ENCODE results near the gene VSX1. TPM values are rescaled to one million over a fixed set of nuclear protein-coding genes. Genes with fewer than 3 reads are reported as not detected.

VSX1 gene
- total and polyA plus RNA-seq, 7 experiments from 2014 or later, result not detected

DNA sequence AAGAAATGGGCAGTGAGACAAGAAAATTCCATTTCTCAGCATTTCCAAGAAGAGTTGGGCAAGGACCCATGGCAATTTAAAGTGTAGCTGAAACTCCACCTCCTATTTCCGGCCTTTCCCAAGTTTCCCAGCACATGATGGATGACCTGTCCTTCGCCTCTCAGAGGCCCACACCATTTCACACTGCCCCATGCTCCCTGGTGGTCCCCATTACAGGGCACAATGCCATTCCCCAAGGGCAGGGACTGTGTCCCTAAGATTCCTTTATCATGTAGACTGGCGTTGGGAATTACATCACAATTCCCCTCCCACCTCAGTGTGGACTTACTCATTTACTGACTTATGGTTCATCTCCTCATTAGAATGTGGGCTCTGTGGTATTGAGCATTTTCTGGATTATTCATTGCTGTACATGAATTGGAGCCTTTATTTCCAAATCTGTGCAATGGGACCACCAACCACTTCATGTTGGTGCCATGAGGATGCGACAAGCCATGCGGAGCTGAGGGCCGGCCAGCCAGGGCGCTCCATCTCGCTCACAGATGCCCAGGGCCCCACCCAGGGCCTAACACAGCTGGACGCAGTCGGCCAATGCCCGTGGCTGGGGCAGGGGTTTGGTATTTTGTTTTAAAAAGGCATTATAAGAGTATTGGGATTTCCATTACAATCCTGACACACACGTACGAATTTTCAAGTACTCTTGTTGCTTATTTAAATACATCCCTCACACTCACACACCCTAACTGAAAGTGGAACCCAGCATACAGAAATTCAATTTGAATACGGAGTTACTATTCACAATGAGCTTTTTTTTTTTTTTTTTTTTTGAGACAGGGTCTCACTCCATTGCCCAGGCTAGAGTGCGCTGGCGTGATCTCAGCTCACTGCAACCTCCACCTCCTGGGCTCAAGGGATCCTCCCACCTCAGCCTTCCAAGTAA is 29.4 kb downstream of the VSX1 start:
- ChIA-PET CTCF (interaction anchor here (1.0 to 1.7 kb wide), 2 partner anchors 12 kb away, joined by 3 to 6 read pairs; no protein-coding TSS in a partner anchor), POLR2A (interaction anchor here (0.7 to 7.3 kb wide), 3 partner anchors 11 to 626 kb away, joined by 3 to 95 read pairs (median 4); partner anchors contain the start of gene APMAP)
- peaks cover 41 to 87% (median 67%) of the 10 kb centered on the region in 7 donors for H3K4me1 Mint-ChIP-seq
- DNase-seq, result no peak
- Histone ChIP-seq H3K4me1 (ENCODE audit: control insufficient read depth in 2 of 2, insufficient read depth in 2 of 2, low read length in 2 of 2) (peaks cover 26 to 34% of the 10 kb centered on the region in 2 donors), H3K36me3 (ENCODE audit: control insufficient read depth in 2 of 3, insufficient read depth in 3 of 3, low read length in 3 of 3) (peaks cover 0 to 18% (median 3%) of the 10 kb centered on the region in 3 experiments), H3K27me3 (ENCODE audit: control insufficient read depth in 2 of 2, insufficient read depth in 2 of 2, low read length in 2 of 2) (no peaks in the 10 kb centered on the region), H3K4me3 (ENCODE audit: low read length) (no peak overlapping the region), H3K27ac (ENCODE audit: low read depth, low read length) (no peak overlapping the region), H3K9me3 (ENCODE audit: control insufficient read depth in 2 of 3, low read length in 3 of 3) (no peaks in the 10 kb centered on the region)
- intact Hi-C loops (cut with micrococcal nuclease), result loop anchor here (10.0 kb wide), 1 partner anchor 1028 kb away; no protein-coding TSS in a partner anchor
- peak overlapping the region in 1 of 10 donors; percentile 81 for H3K4me3 Mint-ChIP-seq
- H3K9me3 Mint-ChIP-seq, result no peaks in the 10 kb centered on the region
- peaks cover 0 to 19% (median 0%) of the 10 kb centered on the region in 5 donors for H3K36me3 Mint-ChIP-seq
- peaks cover 0 to 6% (median 0%) of the 10 kb centered on the region in 5 donors for H3K27me3 Mint-ChIP-seq
- H3K27ac Mint-ChIP-seq, result peak overlapping the region in 6 of 9 donors; percentile 16 to 88 (median 70)
- no peak for ATAC-seq

DNA sequence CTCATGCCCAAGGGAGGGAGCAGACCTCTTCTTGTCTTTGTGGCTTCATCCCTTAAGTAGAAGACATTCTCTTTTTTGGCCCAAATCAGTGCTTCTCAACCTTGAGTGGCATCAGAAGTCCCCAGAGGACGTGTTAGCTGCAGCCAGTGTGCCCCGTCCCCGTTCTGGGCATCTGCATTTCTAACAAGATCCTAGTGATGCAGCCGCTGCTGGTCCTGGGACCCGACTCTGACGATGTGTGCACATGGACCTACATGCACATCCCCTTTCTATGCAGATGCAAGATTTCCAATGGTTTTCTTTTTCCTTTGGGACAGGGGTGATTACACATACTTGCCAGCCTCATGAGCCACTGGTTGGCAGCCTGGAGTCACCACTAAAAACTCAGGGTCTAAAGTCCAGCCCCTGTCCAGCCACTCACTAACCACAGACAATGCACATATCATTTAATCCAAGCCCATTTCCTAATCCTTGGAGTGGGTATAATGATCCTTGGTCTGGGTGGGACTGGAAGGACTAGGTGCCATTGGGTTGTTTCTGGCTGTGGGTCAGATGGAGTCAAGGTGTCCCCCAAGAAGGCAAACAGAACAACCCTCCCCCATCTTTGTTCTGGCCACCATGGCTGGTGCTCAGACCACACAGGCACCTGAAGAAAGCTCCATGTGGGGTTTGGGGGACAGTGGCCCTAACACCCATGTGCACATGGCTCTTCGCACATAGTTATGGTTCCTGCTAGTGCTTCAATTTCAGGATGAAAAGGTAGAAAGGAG is 30.4 kb downstream of the VSX1 start:
- Mint-ChIP-seq H3K36me3 (peaks cover 0 to 27% (median 0%) of the 10 kb centered on the region in 5 donors), H3K4me3 (peak overlapping the region in 1 of 10 donors; percentile 2), H3K27me3 (peaks cover 0 to 6% (median 0%) of the 10 kb centered on the region in 5 donors), H3K4me1 (peaks cover 41 to 83% (median 67%) of the 10 kb centered on the region in 7 donors), H3K27ac (peak overlapping the region in 6 of 9 donors; percentile 7 to 83 (median 42)), H3K9me3 (no peaks in the 10 kb centered on the region)
- intact Hi-C loops (cut with micrococcal nuclease), result loop anchor here (10.0 kb wide), 1 partner anchor 1027 kb away; no protein-coding TSS in a partner anchor
- CTCF ChIA-PET, result interaction anchor here (1.0 kb wide), 1 partner anchor 13 kb away, joined by 3 read pairs; no protein-coding TSS in a partner anchor
- POLR2A ChIA-PET, result no interaction called here
- Histone ChIP-seq H3K27me3 (ENCODE audit: control insufficient read depth in 2 of 2, insufficient read depth in 2 of 2, low read length in 2 of 2) (no peaks in the 10 kb centered on the region), H3K4me1 (ENCODE audit: control insufficient read depth in 2 of 2, insufficient read depth in 2 of 2, low read length in 2 of 2) (peaks cover 24 to 34% of the 10 kb centered on the region in 2 donors), H3K36me3 (ENCODE audit: control insufficient read depth in 2 of 3, insufficient read depth in 3 of 3, low read length in 3 of 3) (peaks cover 0 to 28% (median 3%) of the 10 kb centered on the region in 3 experiments), H3K9me3 (ENCODE audit: control insufficient read depth in 2 of 3, low read length in 3 of 3) (no peaks in the 10 kb centered on the region), H3K4me3 (ENCODE audit: low read length) (no peak overlapping the region), H3K27ac (ENCODE audit: low read depth, low read length) (no peak overlapping the region)
- ATAC-seq, result no peak
- no peak for DNase-seq

DNA sequence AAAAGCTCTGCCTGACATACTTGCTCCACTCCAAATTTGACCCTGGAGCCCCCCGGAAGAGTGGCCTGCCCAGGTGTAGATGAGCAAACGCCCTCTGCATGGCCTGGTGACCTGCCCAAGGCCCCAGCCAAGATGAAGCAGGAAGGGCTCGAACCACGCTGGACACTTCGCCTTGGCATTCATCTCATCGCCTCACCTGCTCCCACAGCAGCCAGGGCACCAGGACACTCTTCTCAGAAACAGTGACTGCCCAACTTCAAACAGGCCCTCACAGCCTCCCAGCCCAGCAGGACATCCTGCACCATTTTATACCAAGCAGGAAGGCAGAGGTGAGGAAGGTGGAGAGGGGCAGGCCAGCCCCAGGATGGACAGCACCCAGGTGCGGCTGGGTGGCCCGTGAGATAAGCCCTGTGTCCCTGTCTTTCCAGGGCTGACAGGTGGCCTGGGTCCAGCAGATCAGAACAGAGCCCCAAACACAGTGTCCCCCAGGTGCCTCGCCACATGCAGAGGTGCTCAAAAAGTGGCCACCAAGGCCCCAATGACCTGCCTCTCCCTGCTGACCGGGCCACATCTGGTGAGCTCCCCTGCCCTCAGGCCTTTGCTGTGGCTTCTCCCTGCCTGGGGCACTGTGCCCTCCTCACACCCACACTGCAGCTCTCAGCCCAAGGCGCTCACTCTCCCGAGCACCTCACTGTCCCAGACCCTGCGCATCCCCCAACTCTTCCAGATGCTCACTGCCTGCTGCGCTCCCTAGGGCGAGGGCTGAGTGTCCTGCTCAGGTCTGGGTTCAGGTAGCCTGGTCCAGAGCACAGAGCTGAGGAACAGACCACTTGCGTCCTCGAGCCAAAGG is 31.2 kb downstream of the VSX1 start:
- POLR2A ChIA-PET, result interaction anchor here (0.6 kb wide), 1 partner anchor 46 kb away, joined by 4 read pairs; no protein-coding TSS in a partner anchor
- no peak for ATAC-seq

DNA sequence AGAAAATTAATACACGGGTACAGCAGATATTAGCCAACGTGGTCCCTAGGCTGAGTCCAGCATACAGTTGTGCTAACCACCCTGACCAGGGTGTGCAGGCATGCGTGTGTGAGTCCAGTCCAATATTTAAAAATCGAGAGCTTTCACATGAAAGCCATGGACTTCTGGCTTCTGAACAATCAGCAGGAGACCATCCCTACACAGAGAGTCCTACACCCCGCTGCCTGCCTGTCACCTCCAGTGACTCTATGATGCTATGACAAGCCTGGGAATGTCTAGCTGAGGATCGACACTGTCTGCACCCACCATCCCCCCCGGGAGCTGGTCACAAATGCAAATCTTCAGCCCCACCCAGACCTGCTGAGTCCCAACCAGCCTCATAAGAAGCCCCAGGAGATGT is 31.9 kb downstream of the VSX1 start:
- Histone ChIP-seq H3K4me1 (ENCODE audit: control insufficient read depth in 2 of 2, insufficient read depth in 2 of 2, low read length in 2 of 2) (peaks cover 9 to 20% of the 10 kb centered on the region in 2 donors), H3K27me3 (ENCODE audit: control insufficient read depth in 2 of 2, insufficient read depth in 2 of 2, low read length in 2 of 2) (no peaks in the 10 kb centered on the region), H3K9me3 (ENCODE audit: control insufficient read depth in 2 of 3, low read length in 3 of 3) (no peaks in the 10 kb centered on the region), H3K27ac (ENCODE audit: low read depth, low read length) (no peak overlapping the region), H3K36me3 (ENCODE audit: control insufficient read depth in 2 of 3, insufficient read depth in 3 of 3, low read length in 3 of 3) (peaks cover 0 to 34% (median 3%) of the 10 kb centered on the region in 3 experiments), H3K4me3 (ENCODE audit: low read length) (no peak overlapping the region)
- Mint-ChIP-seq H3K27ac (peak overlapping the region in 4 of 9 donors; percentile 60 to 83 (median 62)), H3K9me3 (no peaks in the 10 kb centered on the region), H3K4me1 (peaks cover 29 to 68% (median 52%) of the 10 kb centered on the region in 7 donors), H3K4me3 (no peak overlapping the region), H3K36me3 (peaks cover 0 to 27% (median 0%) of the 10 kb centered on the region in 5 donors), H3K27me3 (peaks cover 0 to 3% (median 0%) of the 10 kb centered on the region in 5 donors)
- DNase-seq, result no peak
- intact Hi-C loops (cut with micrococcal nuclease), result loop anchor here (10.0 kb wide), 1 partner anchor 1025 kb away; no protein-coding TSS in a partner anchor
- ChIA-PET POLR2A (interaction anchor here (0.6 to 1.7 kb wide), 2 partner anchors 8 to 46 kb away, joined by 4 to 7 read pairs; partner anchors contain the start of gene ACSS1), CTCF (interaction anchor here (0.8 to 1.8 kb wide), 2 partner anchors 11 to 15 kb away, joined by 3 to 6 read pairs; no protein-coding TSS in a partner anchor)
- ATAC-seq, result no peak

More for the DNA sequence above, 31.2 kb downstream of the VSX1 start:
- Mint-ChIP-seq H3K36me3 (peaks cover 0 to 27% (median 0%) of the 10 kb centered on the region in 5 donors), H3K27me3 (peaks cover 0 to 6% (median 0%) of the 10 kb centered on the region in 5 donors), H3K4me3 (peak overlapping the region in 1 of 10 donors; percentile 2), H3K27ac (peak overlapping the region in 6 of 9 donors; percentile 32 to 83 (median 64)), H3K9me3 (no peaks in the 10 kb centered on the region), H3K4me1 (peaks cover 34 to 75% (median 58%) of the 10 kb centered on the region in 7 donors)
- intact Hi-C loops (cut with micrococcal nuclease), result loop anchor here (10.0 kb wide), 1 partner anchor 1026 kb away; no protein-coding TSS in a partner anchor
- Histone ChIP-seq H3K36me3 (ENCODE audit: control insufficient read depth in 2 of 3, insufficient read depth in 3 of 3, low read length in 3 of 3) (peaks cover 0 to 34% (median 3%) of the 10 kb centered on the region in 3 experiments), H3K27ac (ENCODE audit: low read depth, low read length) (no peak overlapping the region), H3K4me1 (ENCODE audit: control insufficient read depth in 2 of 2, insufficient read depth in 2 of 2, low read length in 2 of 2) (peaks cover 15 to 27% of the 10 kb centered on the region in 2 donors), H3K9me3 (ENCODE audit: control insufficient read depth in 2 of 3, low read length in 3 of 3) (no peaks in the 10 kb centered on the region), H3K4me3 (ENCODE audit: low read length) (no peak overlapping the region), H3K27me3 (ENCODE audit: control insufficient read depth in 2 of 2, insufficient read depth in 2 of 2, low read length in 2 of 2) (no peaks in the 10 kb centered on the region)
- CTCF ChIA-PET, result interaction anchor here (0.8 kb wide), 1 partner anchor 11 kb away, joined by 3 read pairs; no protein-coding TSS in a partner anchor
- no peak for DNase-seq

DNA sequence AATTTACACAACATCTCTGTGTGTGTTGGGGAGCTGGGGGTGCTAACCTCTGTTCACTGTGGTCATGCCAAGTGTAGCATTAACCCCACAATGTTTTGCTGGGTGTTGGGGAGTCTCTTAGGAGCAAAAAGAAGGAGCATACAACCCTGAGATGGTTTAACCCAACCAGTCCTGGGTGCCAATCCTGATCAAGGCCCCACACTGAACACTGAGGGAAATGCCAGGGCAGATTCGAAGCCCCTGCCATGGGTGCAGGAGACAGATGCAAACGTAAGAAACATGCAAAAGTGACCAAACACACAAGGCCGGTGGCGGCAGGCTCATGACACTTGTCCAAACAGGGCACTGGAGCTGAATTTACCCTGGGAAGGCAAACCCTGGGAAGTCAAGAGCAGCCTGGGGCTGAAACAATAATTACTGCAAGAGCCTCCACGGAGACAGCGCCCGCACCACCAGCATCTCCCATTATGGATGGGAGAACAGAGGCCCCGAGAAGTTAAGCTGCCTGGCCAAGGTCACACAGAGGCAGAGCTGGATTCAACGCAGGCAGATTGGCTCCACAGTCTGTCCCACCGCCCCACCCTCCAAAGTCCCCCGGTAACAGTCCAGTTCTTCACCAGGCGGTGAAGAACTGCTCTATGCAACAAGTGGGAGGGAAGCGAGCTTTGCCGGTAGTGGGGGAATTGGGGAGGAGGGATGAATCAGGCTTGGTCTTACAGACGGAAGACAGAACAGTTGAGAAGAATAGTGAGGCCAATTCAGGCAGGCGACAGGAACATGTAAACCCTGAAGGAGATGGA is 32.5 kb downstream of the VSX1 start:
- no peak overlapping the region for H3K27ac ChIP-seq (ENCODE audit: low read depth, low read length)
- Mint-ChIP-seq H3K9me3 (no peaks in the 10 kb centered on the region), H3K27me3 (no peaks in the 10 kb centered on the region), H3K36me3 (peaks cover 0 to 23% (median 0%) of the 10 kb centered on the region in 5 donors), H3K4me1 (peaks cover 22 to 62% (median 46%) of the 10 kb centered on the region in 7 donors), H3K4me3 (peak overlapping the region in 1 of 10 donors; percentile 34), H3K27ac (peak overlapping the region in 7 of 9 donors; percentile 46 to 83 (median 62))
- no peaks in the 10 kb centered on the region for H3K27me3 ChIP-seq (ENCODE audit: control insufficient read depth in 2 of 2, insufficient read depth in 2 of 2, low read length in 2 of 2)
- no peak for DNase-seq
- ChIA-PET POLR2A (interaction anchor here (1.7 kb wide), 1 partner anchor 9 kb away, joined by 7 read pairs; the partner anchor contains the start of gene ACSS1), CTCF (interaction anchor here (0.8 to 1.8 kb wide), 2 partner anchors 12 to 15 kb away, joined by 3 to 6 read pairs; no protein-coding TSS in a partner anchor)
- peaks cover 3 to 16% of the 10 kb centered on the region in 2 donors for H3K4me1 ChIP-seq (ENCODE audit: control insufficient read depth in 2 of 2, insufficient read depth in 2 of 2, low read length in 2 of 2)
- intact Hi-C loops (cut with micrococcal nuclease), result loop anchor here (10.0 kb wide), 1 partner anchor 1025 kb away; no protein-coding TSS in a partner anchor
- ATAC-seq, result no peak
- H3K36me3 ChIP-seq (ENCODE audit: control insufficient read depth in 2 of 3, insufficient read depth in 3 of 3, low read length in 3 of 3), result peaks cover 0 to 34% (median 3%) of the 10 kb centered on the region in 3 experiments
- H3K4me3 ChIP-seq (ENCODE audit: low read length), result no peak overlapping the region
- H3K9me3 ChIP-seq (ENCODE audit: control insufficient read depth in 2 of 3, low read length in 3 of 3), result no peaks in the 10 kb centered on the region

Measured in naive thymus-derived CD4-positive, alpha-beta T cell (primary cell).